Gastrocnemius medialis (tissue), 4 donors: ENCODE results near the gene FAT3.

Experiments used
- CTCF ChIP-seq, 5 experiments: fragments of 450-650 bp in 3 of 5; fragments of 200-600 bp in 2 of 5; sonication (generic) in 2 of 5; IDR thresholded peaks in 4 of 5; conservative IDR thresholded peaks in 1 of 5; 1 replicate in 4 of 5; 2 replicates in 1 of 5; pipeline ENCODE4 v1.5.1; 2016 to 2019; ENCODE audit warnings: antibody characterized with exemption in 5 of 5, mild to moderate bottlenecking in 3 of 5, moderate library complexity in 3 of 5
- POLR2A ChIP-seq, 2 donors: fragments of 450-650 bp; IDR thresholded peaks; one replicate each; pipeline ENCODE4 v1.6.1; 2017; ENCODE audit warnings: antibody characterized with exemption in 2 of 2, mild to moderate bottlenecking in 2 of 2, moderate library complexity in 2 of 2

- TF ChIP-seq CTCF (IDR thresholded peaks at IDR 0.05 in 4 of 5, conservative IDR thresholded peaks at IDR 0.05 in 1 of 5) = no peak
- TF ChIP-seq POLR2A (IDR thresholded peaks at IDR 0.05) = no peak
Observed at GRCh38 chr11:92180664-92181251, 43.9 kb upstream of the FAT3 start.
